Esophagus squamous epithelium (tissue), 5 donors: Measurements from ENCODE around the gene DGAT2L6. TPM values are rescaled to one million over a fixed set of nuclear protein-coding genes. Genes with fewer than 3 reads are reported as not detected.

Experiments used
- DNase-seq: peaks from one replicate; lab custom pipeline; 2025; lab: John Stamatoyannopoulos, UW
- H3K27ac ChIP-seq, 4 donors: fragments of 200-600 bp; sonication (generic); one replicate each; pipeline ENCODE4 v1.5.1; 2016 to 2019; ENCODE audit warnings: mild to moderate bottlenecking in 1 of 4
- H3K27me3 ChIP-seq, 4 donors: fragments of 200-600 bp; sonication (generic); 1 replicate in 3 of 4; 2 replicates in 1 of 4; pipeline versions ENCODE4 v1.5.1 to v1.6.0; 2017 to 2021; ENCODE audit warnings: antibody characterized with exemption in 1 of 4
- H3K36me3 ChIP-seq, 3 donors: fragments of 200-600 bp; sonication (generic); one replicate each; pipeline ENCODE4 v1.5.1; 2016 to 2019
- H3K4me1 ChIP-seq, 3 donors: fragments of 200-600 bp; sonication (generic); one replicate each; pipeline ENCODE4 v1.5.1; 2017 to 2019
- H3K4me3 ChIP-seq, 4 donors: fragments of 200-600 bp; sonication (generic); 1 replicate in 3 of 4; 2 replicates in 1 of 4; pipeline ENCODE4 v1.5.1; 2016 to 2019; ENCODE audit warnings: mild to moderate bottlenecking in 2 of 4, moderate library complexity in 1 of 4
- H3K9me3 ChIP-seq, 3 donors: fragments of 200-600 bp; sonication (generic); one replicate each; pipeline ENCODE4 v1.5.1; 2016 to 2019
- POLR2A ChIP-seq, 4 donors: fragments of 450-650 bp; IDR thresholded peaks; one replicate each; pipeline ENCODE4 v1.6.1; 2017; ENCODE audit warnings: antibody characterized with exemption in 4 of 4, mild to moderate bottlenecking in 4 of 4, moderate library complexity in 3 of 4
- WGBS, 2 donors: methylation state at CpG; one replicate each; pipeline ENCODE4 v1.1.5; 2018; 5-methylcytosine and 5-hydroxymethylcytosine counted together
- intact Hi-C: fragments of 100-400 bp; cut with DNase I; formaldehyde crosslinking; loops from one replicate; pipeline ENCODE4 v1.15.0; 2022
- total RNA-seq, 4 donors: library from RNA; depleted of rRNA; stranded (reverse); fragments of >200 nt; gene quantifications; one replicate each; pipeline ENCODE4 v1.1.0, GENCODE V29; 2016
- TF ChIP-seq, protein P1 (sequence below), 6 experiments: fragments of 450-650 bp in 4 of 6; fragments of 200-600 bp in 2 of 6; sonication (generic) in 2 of 6; IDR thresholded peaks; one replicate each; pipeline ENCODE4 v1.5.1; 2016 to 2019; ENCODE audit warnings: antibody characterized with exemption in 6 of 6, mild to moderate bottlenecking in 4 of 6, moderate library complexity in 4 of 6
- donor health status: DM: yes; HTN: yes; CAD: no.

DGAT2L6 gene
- total RNA-seq, 4 donors from 2014 or later: not detected

- intact Hi-C loops: no loop called here
- H3K4me1 ChIP-seq: peaks cover 4 to 26% (median 10%) of the 10 kb centered on the region in 3 donors
- H3K27me3 ChIP-seq: no peaks in the 10 kb centered on the region
- 31% methylated on average over 43 of the region's 59 CpGs; no CpG with 5 or more reads in 1 of the 2 donors for WGBS, 2 donors
- no peaks in the 10 kb centered on the region for H3K9me3 ChIP-seq
- H3K4me3 ChIP-seq: peak within 1 kb of the TSS; percentile 56 to 72 (median 68)
- H3K27ac ChIP-seq: peak within 1 kb of the TSS; percentile 77 to 88 (median 84)
- DNase-seq: peak; percentile 20
- peaks cover 0 to 11% (median 0%) of the 10 kb centered on the region in 3 donors for H3K36me3 ChIP-seq
- TF ChIP-seq, protein P1, sequence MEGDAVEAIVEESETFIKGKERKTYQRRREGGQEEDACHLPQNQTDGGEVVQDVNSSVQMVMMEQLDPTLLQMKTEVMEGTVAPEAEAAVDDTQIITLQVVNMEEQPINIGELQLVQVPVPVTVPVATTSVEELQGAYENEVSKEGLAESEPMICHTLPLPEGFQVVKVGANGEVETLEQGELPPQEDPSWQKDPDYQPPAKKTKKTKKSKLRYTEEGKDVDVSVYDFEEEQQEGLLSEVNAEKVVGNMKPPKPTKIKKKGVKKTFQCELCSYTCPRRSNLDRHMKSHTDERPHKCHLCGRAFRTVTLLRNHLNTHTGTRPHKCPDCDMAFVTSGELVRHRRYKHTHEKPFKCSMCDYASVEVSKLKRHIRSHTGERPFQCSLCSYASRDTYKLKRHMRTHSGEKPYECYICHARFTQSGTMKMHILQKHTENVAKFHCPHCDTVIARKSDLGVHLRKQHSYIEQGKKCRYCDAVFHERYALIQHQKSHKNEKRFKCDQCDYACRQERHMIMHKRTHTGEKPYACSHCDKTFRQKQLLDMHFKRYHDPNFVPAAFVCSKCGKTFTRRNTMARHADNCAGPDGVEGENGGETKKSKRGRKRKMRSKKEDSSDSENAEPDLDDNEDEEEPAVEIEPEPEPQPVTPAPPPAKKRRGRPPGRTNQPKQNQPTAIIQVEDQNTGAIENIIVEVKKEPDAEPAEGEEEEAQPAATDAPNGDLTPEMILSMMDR (IDR thresholded peaks at IDR 0.05): peak in 5 of 6 experiments; percentile 29 to 50 (median 39)
- TF ChIP-seq POLR2A (IDR thresholded peaks at IDR 0.05): peak in 1 of 4 donors; percentile 17
Observed at GRCh38 chrX:70133303-70134115, 43.8 kb upstream of the DGAT2L6 start, which contains the start of gene IGBP1. IGBP1 (plus strand) TSS chrX:70133447; CDS start chrX:70133948, 501 bp downstream.

- WGBS, 2 donors: 44% methylated on average over 12 of the region's 12 CpGs; no CpG with 5 or more reads in 1 of the 2 donors
- H3K36me3 ChIP-seq: peaks cover 0 to 11% (median 0%) of the 10 kb centered on the region in 3 donors
- H3K4me1 ChIP-seq: peaks cover 4 to 26% (median 10%) of the 10 kb centered on the region in 3 donors
- H3K4me3 ChIP-seq: peak overlapping the region; percentile 56 to 72 (median 68)
- DNase-seq: no peak
- TF ChIP-seq, protein P1 (IDR thresholded peaks at IDR 0.05): no peak
- TF ChIP-seq POLR2A (IDR thresholded peaks at IDR 0.05): no peak
- no peaks in the 10 kb centered on the region for H3K27me3 ChIP-seq
- no peaks in the 10 kb centered on the region for H3K9me3 ChIP-seq
- H3K27ac ChIP-seq: peak overlapping the region; percentile 77 to 88 (median 84)
- intact Hi-C loops: no loop called here
Observed at GRCh38 chrX:70134116-70134477, 43.2 kb upstream of the DGAT2L6 start.

GRCh38 chrX:70138622-70139021, 38.7 kb upstream of the DGAT2L6 start:
- no peak overlapping the region for H3K27ac ChIP-seq
- peaks cover 4 to 15% (median 10%) of the 10 kb centered on the region in 3 donors for H3K4me1 ChIP-seq
- 82 to 84% methylated on average over 2 of the region's 2 CpGs for WGBS, 2 donors
- H3K9me3 ChIP-seq: no peaks in the 10 kb centered on the region
- DNase-seq: no peak
- no peaks in the 10 kb centered on the region for H3K27me3 ChIP-seq
- H3K36me3 ChIP-seq: peaks cover 0 to 29% (median 0%) of the 10 kb centered on the region in 3 donors
- no peak overlapping the region for H3K4me3 ChIP-seq
- intact Hi-C loops: no loop called here
- no peak for TF ChIP-seq POLR2A (IDR thresholded peaks at IDR 0.05)
- TF ChIP-seq, protein P1 (IDR thresholded peaks at IDR 0.05): no peak

GRCh38 chrX:70139736-70140135, 37.5 kb upstream of the DGAT2L6 start:
- 71 to 93% methylated on average over 3 of the region's 3 CpGs for WGBS, 2 donors
- Histone ChIP-seq H3K27ac (no peak overlapping the region), H3K9me3 (no peaks in the 10 kb centered on the region), H3K4me3 (no peak overlapping the region), H3K4me1 (peaks cover 2 to 10% (median 7%) of the 10 kb centered on the region in 3 donors), H3K36me3 (peaks cover 0 to 29% (median 0%) of the 10 kb centered on the region in 3 donors), H3K27me3 (no peaks in the 10 kb centered on the region)
- intact Hi-C loops: no loop called here
- DNase-seq: no peak
- TF ChIP-seq, protein P1 (IDR thresholded peaks at IDR 0.05): no peak
- no peak for TF ChIP-seq POLR2A (IDR thresholded peaks at IDR 0.05)

DNA sequence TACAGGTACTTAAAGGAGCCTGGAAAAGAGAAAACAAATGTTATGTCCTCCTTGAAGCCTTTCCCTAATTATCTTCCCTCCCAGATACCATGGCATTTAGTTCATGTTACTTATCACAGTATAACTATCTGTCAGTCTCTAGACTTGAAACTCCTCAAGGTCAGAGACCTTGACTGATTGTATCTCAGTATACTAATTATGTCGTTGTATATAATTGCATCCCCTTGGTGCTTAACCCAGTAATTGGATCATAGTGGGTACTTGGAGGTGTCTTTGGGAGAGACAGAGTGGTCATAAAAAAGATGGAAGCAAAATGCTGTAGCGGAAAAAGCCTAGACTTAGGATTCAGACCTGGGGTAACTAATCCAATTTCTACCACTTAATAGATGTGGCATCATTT, 35.9 kb upstream of the DGAT2L6 start:
- TF ChIP-seq, protein P1 (IDR thresholded peaks at IDR 0.05): no peak
- TF ChIP-seq POLR2A (IDR thresholded peaks at IDR 0.05): no peak
- H3K27ac ChIP-seq: no peak overlapping the region
- peaks cover 0 to 33% (median 0%) of the 10 kb centered on the region in 3 donors for H3K36me3 ChIP-seq
- H3K4me1 ChIP-seq: no peaks in the 10 kb centered on the region
- H3K27me3 ChIP-seq: no peaks in the 10 kb centered on the region
- 83 to 95% methylated on average over 2 of the region's 2 CpGs for WGBS, 2 donors
- H3K9me3 ChIP-seq: no peaks in the 10 kb centered on the region
- no peak for DNase-seq
- no peak overlapping the region for H3K4me3 ChIP-seq
- intact Hi-C loops: no loop called here
